GM18498 (cell line): ENCODE measurements around the gene VASH1.

ENCODE experiments used
- ATAC-seq: cut with Tn5 transposase; IDR thresholded peaks from one replicate; pipeline ENCODE4 v1.9.1; 2021; ENCODE audit warnings: mild to moderate bottlenecking, moderate library complexity; ENCODE audit not compliant: unreplicated experiment

Gene VASH1

DNA sequence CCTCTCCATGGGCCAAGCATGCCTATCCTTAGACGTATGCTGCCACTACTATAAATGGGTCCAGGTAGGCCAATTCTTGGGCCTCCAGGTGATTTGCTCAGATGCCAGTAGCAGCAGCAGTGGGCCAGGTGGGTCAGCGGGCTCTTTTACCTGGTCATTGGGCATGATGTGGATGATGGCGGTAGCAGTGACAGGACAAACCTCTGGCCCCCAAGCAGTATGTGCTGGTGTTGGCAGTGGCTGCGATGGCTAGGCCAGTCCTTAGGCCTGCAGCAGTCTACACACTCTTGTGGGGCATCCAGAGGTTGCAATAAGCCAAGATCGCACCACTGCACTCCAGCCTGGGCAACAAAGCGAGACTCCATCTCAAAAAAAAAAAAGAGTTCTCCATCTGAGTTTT, 19.1 kb upstream of the VASH1 start:
- no peak for ATAC-seq

DNA sequence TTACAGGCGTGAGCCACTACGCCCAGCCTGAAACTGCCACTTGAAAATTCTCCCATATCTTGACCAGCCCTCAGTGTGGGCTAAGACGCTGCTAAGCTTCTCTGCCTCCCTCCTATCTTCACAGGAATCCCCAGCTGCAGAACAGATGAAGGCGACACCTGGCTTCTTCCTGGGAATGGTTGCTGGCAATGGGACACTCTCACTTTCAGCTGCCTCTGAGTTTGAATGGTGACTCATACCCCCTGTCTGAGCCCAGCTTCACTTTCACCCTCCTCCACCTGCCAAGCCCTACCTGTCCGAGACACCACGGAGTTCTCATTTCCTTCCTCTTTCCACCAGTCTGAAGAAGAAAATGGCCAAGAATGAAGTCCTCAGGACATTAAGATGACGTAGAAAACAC, 18.3 kb upstream of the VASH1 start:
- no peak for ATAC-seq

DNA sequence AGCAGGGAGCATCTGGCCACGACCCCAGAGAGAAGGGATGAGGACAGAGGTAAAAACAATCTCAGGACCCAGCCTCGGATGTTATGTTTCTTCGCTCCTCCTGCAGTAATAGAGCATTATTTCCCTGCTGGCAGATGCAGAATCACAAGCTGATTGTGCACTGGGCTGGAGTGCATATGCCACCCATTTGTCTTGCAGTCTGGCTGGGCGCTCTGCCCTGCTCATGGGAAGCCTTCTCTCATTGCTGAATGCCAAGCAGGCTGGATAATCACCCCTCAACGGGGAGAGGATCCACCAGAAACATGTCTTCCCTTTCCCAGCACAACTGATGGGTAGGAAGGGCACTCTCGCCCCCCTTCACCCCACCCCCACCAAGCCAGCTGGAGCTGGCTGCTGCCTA, 8.5 kb upstream of the VASH1 start:
- ATAC-seq, result no peak

DNA sequence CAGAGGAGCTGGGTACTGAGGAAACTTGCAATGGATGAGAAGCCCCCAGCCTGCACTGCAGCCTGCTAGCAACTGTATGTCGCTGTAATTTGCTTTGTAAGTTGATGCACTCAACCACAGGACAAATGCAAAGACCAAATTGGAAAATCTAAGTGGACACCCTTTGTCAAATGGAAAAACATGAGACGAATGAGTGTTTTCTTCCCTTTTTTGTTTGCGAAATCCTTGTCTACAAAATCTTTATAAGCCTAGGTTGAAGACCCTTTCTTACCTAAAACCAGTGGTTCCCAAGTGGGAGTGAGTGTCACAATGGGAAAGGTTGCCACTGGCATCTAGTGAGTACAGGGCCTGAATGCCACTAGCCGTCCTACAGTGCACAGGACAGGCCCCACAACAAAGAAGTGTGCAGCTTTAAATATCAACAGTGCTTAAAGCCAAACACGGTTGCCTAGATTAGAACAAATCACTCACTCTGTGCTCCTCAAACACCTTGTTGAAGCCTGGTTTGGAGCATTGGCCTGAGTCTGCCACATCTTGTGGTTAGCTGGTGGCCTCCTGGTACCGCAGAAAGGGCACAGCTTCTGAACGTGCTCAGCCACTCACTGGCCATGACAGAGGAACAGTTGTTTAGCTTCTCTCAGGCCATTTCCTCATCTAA, 7.6 kb upstream of the VASH1 start:
- no peak for ATAC-seq

DNA sequence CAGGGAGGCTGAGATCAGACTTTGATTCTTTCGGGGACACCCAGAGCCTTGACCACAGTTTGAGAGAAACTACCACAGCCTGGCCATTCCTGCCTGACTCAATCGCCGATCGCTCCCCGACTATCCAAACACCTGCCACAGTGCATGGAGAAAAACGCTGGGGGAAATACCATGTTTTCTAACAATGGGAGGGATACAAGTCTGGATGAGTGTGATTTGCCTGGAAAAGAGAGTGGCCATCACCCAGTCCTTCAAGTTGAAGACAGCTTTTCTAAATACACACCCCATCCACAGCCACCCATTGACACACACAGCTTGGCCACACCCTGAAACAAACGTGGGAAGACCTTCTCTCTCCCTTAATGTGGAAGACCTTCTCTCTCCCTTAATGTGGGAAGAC, 6.7 kb upstream of the VASH1 start:
- no peak for ATAC-seq

DNA sequence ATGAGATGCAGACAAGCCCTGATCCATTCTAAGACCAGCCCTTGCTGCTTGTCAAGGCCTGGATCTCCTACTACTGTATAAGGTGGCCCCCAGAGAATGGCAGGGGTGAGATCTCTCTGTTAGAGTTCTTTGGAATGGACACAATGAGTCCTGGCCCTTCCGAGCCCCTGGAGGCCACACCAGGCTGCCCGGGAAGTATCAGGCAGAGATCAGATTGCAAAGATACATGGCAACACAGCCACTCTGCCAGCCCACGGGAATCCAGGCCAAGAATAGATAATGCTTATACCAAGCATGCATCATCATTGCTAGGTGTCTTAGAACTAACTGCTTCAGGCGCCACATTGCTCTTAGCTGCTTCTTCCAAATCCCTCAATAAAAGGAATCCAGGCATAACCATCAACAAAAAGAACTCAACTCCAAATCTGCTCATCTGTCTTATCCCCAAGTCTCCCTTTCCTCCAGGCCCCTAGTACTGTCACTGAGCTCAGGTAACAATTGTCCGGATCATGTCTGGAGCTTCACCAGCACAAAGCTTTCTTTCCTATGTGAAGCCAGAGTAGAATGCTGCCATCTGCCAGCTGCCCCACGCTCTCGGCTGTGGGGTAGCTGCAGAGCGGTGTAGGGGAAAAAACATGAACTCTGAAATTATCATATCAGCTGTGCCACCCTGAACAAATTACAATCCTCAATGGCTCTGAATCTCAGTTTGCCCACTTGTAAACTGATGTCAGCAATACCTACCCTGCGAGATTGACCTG, 5.5 kb upstream of the VASH1 start:
- no peak for ATAC-seq

DNA sequence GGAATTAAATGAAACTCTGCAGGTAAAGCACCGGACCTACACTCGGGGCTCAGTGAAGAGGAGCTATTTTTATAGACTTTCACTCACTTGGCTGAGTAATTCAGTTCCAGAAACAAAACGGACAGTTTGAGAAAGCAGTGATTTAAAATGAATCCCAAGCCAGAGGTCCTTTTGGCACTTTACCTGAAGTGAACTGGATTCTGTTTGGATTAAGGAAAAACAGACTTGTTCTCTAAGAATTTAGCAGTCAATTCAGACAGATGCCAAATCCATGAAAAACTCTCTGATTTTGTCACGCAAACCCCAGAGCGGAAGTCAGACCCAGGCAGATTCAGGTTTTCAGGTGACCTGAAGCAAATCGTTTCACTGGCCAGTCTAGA, 4.9 kb upstream of the VASH1 start:
- ATAC-seq, result no peak

DNA sequence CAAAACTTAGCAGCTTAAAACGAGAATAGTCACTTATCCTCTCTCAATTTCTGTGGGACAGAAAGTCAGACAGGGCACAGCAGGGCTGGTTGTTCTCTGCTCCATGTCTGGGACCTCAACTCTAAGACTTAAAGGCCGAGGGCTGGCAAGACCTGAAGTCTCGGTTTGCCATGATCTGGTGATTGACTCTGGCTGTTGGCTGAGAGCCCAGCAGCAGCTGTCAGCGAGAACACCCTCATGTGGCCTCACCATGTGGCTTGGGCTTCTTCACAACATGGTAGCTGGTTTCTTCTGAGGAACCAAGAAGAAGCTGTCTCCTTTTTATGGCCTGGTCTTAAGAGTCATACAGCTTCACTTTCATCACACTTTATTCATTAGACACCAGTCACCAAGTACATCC, 1.7 kb upstream of the VASH1 start:
- no peak for ATAC-seq

DNA sequence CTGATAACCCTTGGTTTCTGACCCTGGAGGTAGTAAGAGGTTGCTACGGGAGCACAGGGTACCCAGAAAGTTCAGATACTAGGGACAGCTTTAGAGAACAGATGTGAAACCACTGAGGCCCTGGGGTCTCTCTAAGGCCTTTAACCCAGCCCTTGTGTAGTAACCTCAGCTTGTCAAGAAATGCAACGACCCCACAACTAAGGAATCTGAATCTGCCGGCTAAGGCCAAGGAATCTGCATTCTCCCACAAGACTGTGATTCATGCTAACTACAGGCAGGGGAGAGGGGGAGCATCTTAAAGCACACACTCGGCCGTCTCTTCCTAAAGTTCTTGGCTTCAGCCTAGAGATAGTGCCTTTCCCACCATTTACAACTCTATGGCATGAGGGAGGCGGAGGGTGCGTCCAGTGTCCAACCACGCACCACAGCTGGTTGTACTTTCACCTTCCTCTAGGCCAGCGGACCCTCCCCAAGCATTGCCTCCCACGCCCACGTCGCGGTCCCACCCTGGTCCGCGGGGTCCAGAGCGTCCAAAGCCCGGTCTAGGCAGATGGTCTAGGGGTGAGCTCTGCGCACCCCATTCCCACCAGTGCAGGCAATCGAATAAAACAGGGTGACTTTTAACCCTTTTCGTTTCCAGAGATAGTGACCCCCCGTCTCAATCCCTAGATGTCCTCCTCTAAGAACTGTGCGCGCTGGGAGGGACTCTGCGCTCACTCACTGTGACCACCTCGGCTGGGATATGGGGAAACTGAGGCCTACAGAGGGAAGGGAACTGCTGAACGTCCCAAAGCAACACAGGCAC, 735 bp upstream of the VASH1 start:
- no peak for ATAC-seq

DNA sequence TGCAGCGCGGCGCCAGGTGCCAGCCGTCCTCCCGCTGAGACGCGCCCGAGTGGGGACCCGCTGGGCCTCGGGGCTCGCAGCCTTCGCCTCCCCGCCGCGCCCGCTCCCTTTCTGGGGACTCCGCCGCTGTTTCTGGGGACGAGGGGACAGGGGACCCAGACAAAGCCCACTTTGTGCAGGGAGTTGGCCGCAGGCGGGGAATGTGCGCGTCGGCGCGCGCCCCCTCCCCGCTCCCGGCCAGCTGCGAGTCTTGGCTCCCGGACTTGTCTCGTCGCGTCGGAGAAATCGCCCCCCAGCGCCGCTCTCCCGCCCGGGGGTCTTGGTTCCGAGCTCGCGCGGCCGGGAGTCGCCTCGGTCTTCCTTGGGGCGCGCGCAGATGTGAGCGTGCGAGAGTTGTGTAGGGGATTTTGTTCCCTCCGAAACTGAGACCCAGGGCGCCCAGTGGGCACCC, 717 bp downstream of the VASH1 start:
- ATAC-seq, result no peak

DNA sequence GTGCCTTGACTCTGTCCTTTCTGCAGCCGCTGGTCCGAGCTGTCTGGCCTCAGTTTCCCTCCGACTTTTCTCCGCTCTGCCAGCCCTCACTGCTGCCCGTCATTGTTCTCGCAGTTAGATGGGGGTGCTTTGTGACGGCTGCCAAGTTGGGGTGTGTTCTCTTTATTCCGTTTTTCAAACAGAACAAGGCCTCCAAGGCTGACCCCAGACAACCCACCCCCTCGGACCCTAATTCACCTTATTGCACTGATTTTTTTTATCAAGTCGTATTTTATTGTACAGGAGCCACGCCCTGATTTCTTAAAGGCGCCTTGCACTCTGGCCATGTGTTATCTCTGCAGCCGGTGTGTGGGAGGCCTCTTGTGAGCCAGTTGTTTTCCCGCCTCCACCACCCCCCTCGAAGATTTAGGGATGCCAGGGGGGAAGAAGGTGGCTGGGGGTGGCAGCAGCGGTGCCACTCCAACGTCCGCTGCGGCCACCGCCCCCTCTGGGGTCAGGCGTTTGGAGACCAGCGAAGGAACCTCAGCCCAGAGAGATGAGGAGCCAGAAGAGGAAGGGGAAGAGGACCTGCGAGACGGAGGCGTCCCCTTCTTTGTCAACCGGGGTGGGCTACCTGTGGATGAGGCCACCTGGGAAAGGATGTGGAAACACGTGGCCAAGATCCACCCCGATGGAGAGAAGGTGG, 1.3 kb downstream of the VASH1 start:
- no peak for ATAC-seq

DNA sequence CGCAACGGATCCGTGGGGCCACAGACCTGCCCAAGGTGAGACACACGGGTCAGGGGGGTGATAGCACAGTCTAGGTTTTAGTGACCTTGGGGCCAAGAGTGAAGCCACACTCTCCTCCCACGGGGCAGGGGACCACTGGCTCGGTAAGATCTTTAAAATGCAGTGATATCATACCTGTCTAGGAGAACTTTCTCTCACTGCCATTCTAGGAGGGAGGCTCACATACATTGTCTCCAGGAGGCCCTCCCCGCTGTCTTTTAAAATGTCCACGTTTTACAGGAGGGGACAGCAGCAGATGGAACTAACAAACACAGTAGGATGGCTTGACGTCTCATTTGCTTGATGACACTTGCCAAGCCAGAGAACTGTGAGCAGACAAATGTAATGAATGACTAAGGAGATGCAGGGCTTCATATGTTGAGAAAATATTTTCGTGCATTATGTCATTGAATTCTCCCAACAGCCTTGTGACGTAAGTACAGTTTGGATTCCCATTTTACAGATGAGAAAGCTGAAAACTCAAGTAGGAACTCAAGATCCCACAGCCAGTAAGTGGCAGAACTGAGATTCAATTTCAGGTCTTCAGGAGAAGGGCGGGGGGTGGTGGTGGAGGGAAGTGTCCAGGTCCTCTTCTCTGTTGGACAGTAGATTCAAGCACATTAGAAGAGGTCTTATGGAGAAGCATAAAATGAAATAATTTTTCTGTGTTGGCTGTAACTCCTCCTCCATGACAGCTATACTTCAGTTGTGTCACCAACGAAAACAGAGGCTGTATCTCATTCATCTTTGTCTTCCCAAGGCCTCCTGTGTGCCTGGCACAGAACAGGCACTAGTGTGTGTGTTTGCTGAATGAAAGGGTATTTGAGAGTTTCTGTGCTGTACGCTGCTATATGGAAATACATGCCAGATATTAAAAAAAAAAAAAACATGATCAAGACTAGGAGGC, 2.1 kb downstream of the VASH1 start:
- ATAC-seq, result no peak

DNA sequence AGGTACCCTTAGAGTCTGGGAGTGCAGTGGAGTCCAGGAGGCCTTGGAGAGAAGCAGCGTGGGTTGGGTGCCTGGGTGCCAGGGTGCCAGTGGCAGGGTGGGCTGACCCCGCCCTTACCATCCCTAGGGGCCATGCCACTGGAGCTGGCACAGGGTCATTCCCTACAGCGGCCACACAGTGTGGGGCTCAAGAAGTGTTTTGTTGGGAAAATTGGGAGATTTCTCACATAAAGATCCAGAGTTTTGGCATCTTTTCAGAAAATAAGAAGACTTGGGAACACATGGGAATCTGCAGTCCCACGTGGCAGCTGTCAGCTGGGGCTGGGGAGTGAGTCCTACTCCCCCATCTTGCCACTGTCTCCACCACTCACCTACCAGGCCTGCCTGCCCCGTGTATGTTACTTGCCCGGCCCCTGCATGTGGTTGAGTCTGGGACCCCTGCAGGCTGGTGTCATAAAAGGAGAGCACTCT, 4.2 kb downstream of the VASH1 start:
- ATAC-seq, result no peak

DNA sequence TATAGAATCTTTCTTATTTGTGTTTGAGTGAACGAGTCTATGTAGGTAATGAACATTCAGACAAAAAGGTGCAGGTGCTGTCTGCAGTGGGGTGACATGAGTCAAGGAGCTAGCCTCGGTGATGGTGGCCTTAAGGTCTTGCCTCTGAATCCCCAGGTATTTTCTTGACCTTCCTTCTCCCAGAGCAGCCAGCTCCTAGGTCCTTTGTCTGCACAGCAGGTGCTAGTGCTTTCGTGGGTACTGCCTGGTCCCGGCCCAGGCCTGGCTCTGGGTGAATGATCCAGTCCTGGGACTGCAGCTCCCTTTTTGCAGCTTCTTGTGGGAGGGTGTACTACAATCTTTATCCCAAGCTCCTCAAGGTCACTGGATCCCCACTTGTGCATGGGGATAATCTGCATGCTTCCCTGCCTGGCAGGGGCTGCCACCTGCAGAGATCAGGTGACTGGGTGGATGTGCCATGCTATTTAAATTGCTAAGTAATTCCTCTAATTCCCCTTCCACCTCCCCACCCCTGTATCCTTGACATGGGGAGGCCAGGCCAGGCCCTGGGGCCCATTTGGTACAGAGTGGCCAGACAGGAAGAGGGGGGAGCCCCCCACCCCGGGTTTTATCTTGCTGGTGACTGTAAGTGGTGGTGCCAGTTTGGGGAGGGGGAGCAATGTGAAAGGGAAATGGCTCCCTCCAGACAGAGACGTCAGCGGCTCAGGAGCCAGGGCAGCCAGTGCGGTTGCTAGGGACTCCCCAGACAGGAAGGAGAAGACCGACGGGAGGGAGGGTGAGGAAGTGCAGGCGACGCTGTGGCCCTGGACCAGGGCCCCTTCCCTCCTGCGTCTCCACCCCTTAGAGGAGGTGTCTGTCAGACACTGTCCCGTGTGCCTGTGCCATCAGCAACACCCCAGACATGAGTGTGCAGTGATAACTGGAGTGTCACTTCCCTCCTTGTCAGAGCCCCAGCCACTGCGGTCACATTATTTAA, 6.7 kb downstream of the VASH1 start:
- ATAC-seq, result peak; percentile 88

DNA sequence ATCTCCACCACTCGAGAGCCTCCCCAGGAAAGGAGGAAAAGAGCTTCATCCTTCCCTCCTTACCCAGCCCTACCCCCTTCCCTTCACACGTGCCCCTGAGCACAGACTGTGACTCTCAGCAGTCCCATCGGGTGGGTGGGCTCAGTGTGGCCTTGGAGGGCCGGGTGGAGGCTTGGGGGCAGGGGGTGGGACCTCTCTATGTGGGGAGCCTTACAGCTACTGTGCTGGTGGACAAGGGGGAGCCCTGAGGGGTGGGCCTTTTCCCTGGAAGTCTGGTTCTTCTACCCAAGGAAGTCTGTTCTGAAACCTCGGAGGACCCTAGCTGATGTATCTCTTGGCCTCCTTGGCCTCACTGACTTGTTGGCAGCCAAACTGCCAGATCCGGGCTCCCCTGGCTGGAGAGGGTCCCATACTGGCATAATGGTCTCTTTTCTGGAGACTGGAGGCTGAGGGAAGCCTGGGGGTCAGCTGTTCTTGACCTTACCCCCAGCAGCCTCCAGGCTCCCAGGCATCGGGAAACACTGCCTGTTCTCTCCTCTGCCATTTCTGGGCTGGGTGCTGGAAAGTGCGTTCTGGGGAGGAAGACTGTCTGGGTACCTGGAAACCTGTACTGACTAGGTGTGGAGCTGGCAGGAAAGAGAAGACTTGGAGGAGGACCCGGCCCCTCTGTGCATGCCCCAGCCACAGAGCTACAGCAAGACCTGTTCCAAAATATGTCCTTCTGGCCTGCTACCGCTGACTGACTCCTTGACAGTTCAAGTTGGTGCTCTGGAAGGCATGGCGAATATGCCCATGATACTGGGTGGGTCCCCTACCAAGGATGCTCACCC, 7.6 kb downstream of the VASH1 start:
- no peak for ATAC-seq

DNA sequence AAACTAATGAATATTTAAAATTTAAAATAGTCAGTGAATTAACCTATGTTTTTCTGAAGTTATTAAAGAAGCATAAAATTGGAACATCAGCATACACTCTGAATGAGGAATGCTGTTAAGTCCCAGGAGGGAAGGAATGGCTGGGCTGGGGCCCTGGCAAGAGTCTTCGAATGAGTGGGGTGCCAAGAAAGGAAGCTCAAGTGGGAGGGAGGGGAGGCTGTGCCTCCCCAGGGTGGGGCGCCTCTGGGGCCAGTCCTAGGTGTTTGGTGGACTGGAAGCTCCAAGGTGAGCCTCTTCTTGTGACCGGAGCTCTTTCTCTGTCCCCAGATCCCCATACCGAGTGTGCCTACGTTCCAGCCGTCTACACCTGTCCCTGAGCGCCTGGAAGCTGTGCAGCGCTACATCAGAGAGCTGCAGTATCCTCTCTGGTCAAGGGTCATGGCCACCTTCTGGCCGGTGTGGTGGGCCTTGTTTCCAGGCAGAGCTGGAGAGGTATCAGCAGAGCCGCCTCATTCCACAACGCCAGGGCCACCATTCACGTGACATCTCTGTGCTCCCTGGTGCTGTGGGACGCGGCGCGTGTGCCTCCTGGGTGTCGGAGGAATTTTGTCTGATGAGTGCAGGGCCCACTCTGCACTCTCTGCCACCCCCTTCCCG, 8.5 kb downstream of the VASH1 start:
- ATAC-seq, result no peak
